ENCODE data around the gene NUAK1. TPM values are rescaled to one million over a fixed set of nuclear protein-coding genes. Genes with fewer than 3 reads are reported as not detected.

Gene NUAK1
- total and polyA plus RNA-seq, 2 donors (not counting 1 experiment from before 2014, with no cell fraction given) = 5.1 to 20.7 TPM

DNA sequence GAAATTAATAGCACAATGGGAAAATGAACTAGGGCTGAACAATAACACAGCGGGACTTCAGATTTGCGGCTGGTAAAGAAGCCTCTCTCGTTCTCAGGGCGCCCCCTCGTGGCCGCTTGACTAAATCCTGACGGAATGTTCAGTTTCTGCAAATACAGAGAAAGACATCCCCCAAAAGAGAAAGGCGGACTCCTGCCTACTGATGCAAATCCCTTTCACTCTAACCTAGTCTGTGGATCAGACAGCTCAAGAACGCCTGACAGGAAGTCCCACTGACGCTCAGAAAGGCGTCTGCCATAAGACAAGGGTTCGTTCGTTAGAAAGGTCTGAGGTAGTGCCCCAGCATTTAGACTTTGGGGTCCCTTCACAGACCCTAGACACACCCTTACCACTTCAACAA lies 2.5 kb downstream of the NUAK1 start:
- H2AFZ ChIP-seq (ENCODE audit: low read length) = peak overlapping the region; percentile 37
- H3K9me3 ChIP-seq (ENCODE audit: control insufficient read depth, insufficient read depth, low read depth, low read length) = no peaks in the 10 kb centered on the region
- peaks cover 30% of the 10 kb centered on the region for H3K4me1 ChIP-seq (ENCODE audit: control insufficient read depth, extremely low read depth, insufficient read depth, low read length)
- peak overlapping the region; percentile 87 for H3K4me2 ChIP-seq (ENCODE audit: extremely low read depth, insufficient read depth, low read length)
- H4K20me1 ChIP-seq (ENCODE audit: control insufficient read depth, extremely low read depth, insufficient read depth, low read length) = no peaks in the 10 kb centered on the region
- TF ChIP-seq, protein P1, sequence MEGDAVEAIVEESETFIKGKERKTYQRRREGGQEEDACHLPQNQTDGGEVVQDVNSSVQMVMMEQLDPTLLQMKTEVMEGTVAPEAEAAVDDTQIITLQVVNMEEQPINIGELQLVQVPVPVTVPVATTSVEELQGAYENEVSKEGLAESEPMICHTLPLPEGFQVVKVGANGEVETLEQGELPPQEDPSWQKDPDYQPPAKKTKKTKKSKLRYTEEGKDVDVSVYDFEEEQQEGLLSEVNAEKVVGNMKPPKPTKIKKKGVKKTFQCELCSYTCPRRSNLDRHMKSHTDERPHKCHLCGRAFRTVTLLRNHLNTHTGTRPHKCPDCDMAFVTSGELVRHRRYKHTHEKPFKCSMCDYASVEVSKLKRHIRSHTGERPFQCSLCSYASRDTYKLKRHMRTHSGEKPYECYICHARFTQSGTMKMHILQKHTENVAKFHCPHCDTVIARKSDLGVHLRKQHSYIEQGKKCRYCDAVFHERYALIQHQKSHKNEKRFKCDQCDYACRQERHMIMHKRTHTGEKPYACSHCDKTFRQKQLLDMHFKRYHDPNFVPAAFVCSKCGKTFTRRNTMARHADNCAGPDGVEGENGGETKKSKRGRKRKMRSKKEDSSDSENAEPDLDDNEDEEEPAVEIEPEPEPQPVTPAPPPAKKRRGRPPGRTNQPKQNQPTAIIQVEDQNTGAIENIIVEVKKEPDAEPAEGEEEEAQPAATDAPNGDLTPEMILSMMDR (conservative IDR thresholded peaks at IDR 0.05 in 1 of 2, IDR thresholded peaks at IDR 0.05 in 1 of 2; ENCODE audit: low read depth in 1 of 2, low read length in 2 of 2) = peak; percentile 70 to 83
- no peak for TF ChIP-seq EZH2 (IDR thresholded peaks at IDR 0.05; ENCODE audit: low read length, missing control alignments)
- peak overlapping the region; percentile 45 to 80 (median 74) for H3K4me3 ChIP-seq (replicated peaks in 1 of 4; ENCODE audit: control extremely low read depth in 1 of 4, insufficient read depth in 1 of 4, low read depth in 3 of 4, low read length in 4 of 4)
- H3K9ac ChIP-seq (ENCODE audit: insufficient read depth, low read length) = no peak overlapping the region
- H3K36me3 ChIP-seq (ENCODE audit: control insufficient read depth, insufficient read depth, low read length) = no peaks in the 10 kb centered on the region
- peaks cover 8% of the 10 kb centered on the region for H3K79me2 ChIP-seq (ENCODE audit: control insufficient read depth, insufficient read depth, low read length)
- peak; percentile 84 to 85 for DNase-seq (ENCODE audit: low read depth in 2 of 2)
- no peak overlapping the region for H3K27ac ChIP-seq (ENCODE audit: insufficient read depth, low read length)
- H3K27me3 ChIP-seq (ENCODE audit: control insufficient read depth, insufficient read depth, low read length) = no peaks in the 10 kb centered on the region

DNA sequence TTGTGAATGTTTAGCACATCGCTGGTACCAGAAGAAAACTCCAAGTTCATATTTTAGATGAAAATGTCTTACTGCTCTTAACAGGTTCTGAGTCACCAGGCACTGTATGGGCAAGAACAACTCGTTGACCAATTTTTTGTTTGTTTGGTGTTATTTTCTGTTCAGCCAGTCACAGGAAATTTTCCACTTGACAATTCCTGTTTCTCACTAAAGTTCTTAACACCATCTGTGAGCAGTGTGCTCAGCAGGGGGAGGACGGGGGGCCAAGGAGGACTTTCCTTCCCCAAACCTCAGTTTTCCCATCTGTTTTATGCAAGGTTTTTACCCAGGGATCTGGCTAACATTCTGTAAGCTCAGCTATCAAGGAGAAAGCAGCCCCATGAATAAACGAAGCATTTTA lies 3.0 kb downstream of the NUAK1 start:
- no peaks in the 10 kb centered on the region for H4K20me1 ChIP-seq (ENCODE audit: control insufficient read depth, extremely low read depth, insufficient read depth, low read length)
- peaks cover 30% of the 10 kb centered on the region for H3K4me1 ChIP-seq (ENCODE audit: control insufficient read depth, extremely low read depth, insufficient read depth, low read length)
- DNase-seq (ENCODE audit: low read depth in 2 of 2) = peak; percentile 37 to 67

GRCh38 chr12:106135075-106135474 lies 3.7 kb downstream of the NUAK1 start:
- no peak overlapping the region for H3K9ac ChIP-seq (ENCODE audit: insufficient read depth, low read length)
- peak; percentile 42 to 87 for DNase-seq (ENCODE audit: low read depth in 2 of 2)
- no peaks in the 10 kb centered on the region for H3K9me3 ChIP-seq (ENCODE audit: control insufficient read depth, insufficient read depth, low read depth, low read length)
- no peaks in the 10 kb centered on the region for H3K27me3 ChIP-seq (ENCODE audit: control insufficient read depth, insufficient read depth, low read length)
- no peak for TF ChIP-seq EZH2 (IDR thresholded peaks at IDR 0.05; ENCODE audit: low read length, missing control alignments)
- TF ChIP-seq, protein P1 (conservative IDR thresholded peaks at IDR 0.05 in 1 of 2, IDR thresholded peaks at IDR 0.05 in 1 of 2; ENCODE audit: low read depth in 1 of 2, low read length in 2 of 2) = no peak
- no peak overlapping the region for H3K4me2 ChIP-seq (ENCODE audit: extremely low read depth, insufficient read depth, low read length)
- H3K4me3 ChIP-seq (replicated peaks in 1 of 4; ENCODE audit: control extremely low read depth in 1 of 4, insufficient read depth in 1 of 4, low read depth in 3 of 4, low read length in 4 of 4) = no peak overlapping the region
- peaks cover 3% of the 10 kb centered on the region for H3K79me2 ChIP-seq (ENCODE audit: control insufficient read depth, insufficient read depth, low read length)
- no peak overlapping the region for H3K27ac ChIP-seq (ENCODE audit: insufficient read depth, low read length)
- no peaks in the 10 kb centered on the region for H4K20me1 ChIP-seq (ENCODE audit: control insufficient read depth, extremely low read depth, insufficient read depth, low read length)
- no peak overlapping the region for H2AFZ ChIP-seq (ENCODE audit: low read length)
- H3K36me3 ChIP-seq (ENCODE audit: control insufficient read depth, insufficient read depth, low read length) = no peaks in the 10 kb centered on the region
- peaks cover 28% of the 10 kb centered on the region for H3K4me1 ChIP-seq (ENCODE audit: control insufficient read depth, extremely low read depth, insufficient read depth, low read length)

More for the DNA sequence above, 3.0 kb downstream of the NUAK1 start:
- TF ChIP-seq, protein P1 (conservative IDR thresholded peaks at IDR 0.05 in 1 of 2, IDR thresholded peaks at IDR 0.05 in 1 of 2; ENCODE audit: low read depth in 1 of 2, low read length in 2 of 2) = no peak
- TF ChIP-seq EZH2 (IDR thresholded peaks at IDR 0.05; ENCODE audit: low read length, missing control alignments) = no peak
- Histone ChIP-seq H3K9ac (ENCODE audit: insufficient read depth, low read length) (no peak overlapping the region), H3K4me2 (ENCODE audit: extremely low read depth, insufficient read depth, low read length) (peak overlapping the region; percentile 60), H3K4me3 (replicated peaks in 1 of 4; ENCODE audit: control extremely low read depth in 1 of 4, insufficient read depth in 1 of 4, low read depth in 3 of 4, low read length in 4 of 4) (peak overlapping the region in 2 of 4 experiments; percentile 13 to 30), H3K9me3 (ENCODE audit: control insufficient read depth, insufficient read depth, low read depth, low read length) (no peaks in the 10 kb centered on the region), H3K27ac (ENCODE audit: insufficient read depth, low read length) (no peak overlapping the region), H2AFZ (ENCODE audit: low read length) (no peak overlapping the region), H3K79me2 (ENCODE audit: control insufficient read depth, insufficient read depth, low read length) (peaks cover 8% of the 10 kb centered on the region), H3K27me3 (ENCODE audit: control insufficient read depth, insufficient read depth, low read length) (no peaks in the 10 kb centered on the region), H3K36me3 (ENCODE audit: control insufficient read depth, insufficient read depth, low read length) (no peaks in the 10 kb centered on the region)
